ENCODE results near the gene ZBTB17. TPM values are rescaled to one million over a fixed set of nuclear protein-coding genes. Genes with fewer than 3 reads are reported as not detected.

The ZBTB17 gene
- total and polyA plus RNA-seq, 2 of the 8 experiments (the other 6 are each of a cell fraction or from before 2014, with no cell fraction given): 24.7 to 36.2 TPM

- ChIA-PET CTCF (ENCODE audit: partially characterized antibody) (interaction anchor here (0.6 to 2.1 kb wide), 3 partner anchors 12 to 198 kb away, joined by 3 to 8 read pairs (median 3); no protein-coding TSS in a partner anchor), POLR2A (ENCODE audit: partially characterized antibody) (no interaction called here)
- no peak overlapping the region for H2BK5ac ChIP-seq (ENCODE audit: low read depth, low read length)
- TF ChIP-seq YY1 (IDR thresholded peaks at IDR 0.05; ENCODE audit: low read depth, low read length): no peak
- TF ChIP-seq, protein P1, sequence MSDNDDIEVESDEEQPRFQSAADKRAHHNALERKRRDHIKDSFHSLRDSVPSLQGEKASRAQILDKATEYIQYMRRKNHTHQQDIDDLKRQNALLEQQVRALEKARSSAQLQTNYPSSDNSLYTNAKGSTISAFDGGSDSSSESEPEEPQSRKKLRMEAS (IDR thresholded peaks at IDR 0.05): no peak
- no peak for TF ChIP-seq TAF7 (optimal IDR thresholded peaks at IDR 0.05; ENCODE audit: borderline replicate concordance, low read depth, low read length)
- no peak for DNase-seq (ENCODE audit: low read depth in 1 of 2, low spot score in 2 of 2)
- H4K8ac ChIP-seq (ENCODE audit: extremely low read depth, insufficient read depth, low read length): no peak overlapping the region
- no peak overlapping the region for H4K5ac ChIP-seq (ENCODE audit: insufficient read length, low read depth, low read length)
- no peak overlapping the region for H3K14ac ChIP-seq (ENCODE audit: insufficient read length)
- H2AFZ ChIP-seq (ENCODE audit: low read length): no peak overlapping the region
- no peak overlapping the region for H3K27ac ChIP-seq (ENCODE audit: low read depth, low read length)
- H3K18ac ChIP-seq (ENCODE audit: extremely low read depth, low read length): no peak overlapping the region
- no peak for FAIRE-seq
- H3K9ac ChIP-seq (replicated peaks in 1 of 4; ENCODE audit: extremely low read depth in 1 of 4, low read depth in 3 of 4, low read length in 3 of 4): no peak overlapping the region
- H3K27me3 ChIP-seq (replicated peaks in 1 of 4; ENCODE audit: control insufficient read depth in 3 of 4, extremely low read depth in 1 of 4, insufficient read depth in 3 of 4, low read length in 3 of 4): no peaks in the 10 kb centered on the region
- no peak overlapping the region for H3K4ac ChIP-seq (replicated peaks; ENCODE audit: insufficient read length, low read depth, low read length)
- no peaks in the 10 kb centered on the region for H3K79me2 ChIP-seq (ENCODE audit: control insufficient read depth in 1 of 2, insufficient read depth in 2 of 2, low read length in 2 of 2)
- no peaks in the 10 kb centered on the region for H3K9me3 ChIP-seq (ENCODE audit: insufficient read depth in 2 of 2, low read depth in 1 of 2, low read length in 1 of 2)
- WGBS, 2 experiments (ENCODE audit: extremely low coverage in 1 of 2, insufficient coverage in 1 of 2, insufficient read length in 1 of 2, insufficient replicate concordance in 2 of 2, low coverage in 1 of 2, low lambda C conversion rate in 2 of 2, missing lambda C conversion rate in 1 of 2): 87% methylated on average over 9 of the region's 9 CpGs; no CpG with 5 or more reads in 1 of the 2 experiments
- H2BK12ac ChIP-seq (ENCODE audit: low read depth, low read length): no peak overlapping the region
- H2BK15ac ChIP-seq (ENCODE audit: low read length): no peak overlapping the region
- no peak overlapping the region for H3K4me2 ChIP-seq (ENCODE audit: insufficient read depth in 1 of 2, low read depth in 2 of 2, low read length in 2 of 2)
- no peaks in the 10 kb centered on the region for H3K23me2 ChIP-seq (ENCODE audit: low read depth, low read length)
- no peak overlapping the region for H3K4me3 ChIP-seq (ENCODE audit: extremely low read depth in 1 of 4, insufficient read depth in 2 of 4, low read depth in 3 of 4, low read length in 4 of 4)
- no peaks in the 10 kb centered on the region for H3K36me3 ChIP-seq (ENCODE audit: control insufficient read depth in 2 of 4, insufficient read depth in 4 of 4, low read length in 3 of 4)
- H3K79me1 ChIP-seq (ENCODE audit: low read depth, low read length): no peaks in the 10 kb centered on the region
- no peaks in the 10 kb centered on the region for H3K4me1 ChIP-seq (replicated peaks in 1 of 4; ENCODE audit: control insufficient read depth in 3 of 4, insufficient read depth in 4 of 4, low read length in 3 of 4)
- H4K91ac ChIP-seq (replicated peaks; ENCODE audit: insufficient read length, low read length): no peak overlapping the region
- no peak overlapping the region for H3K23ac ChIP-seq (ENCODE audit: insufficient read length)
- no peak overlapping the region for H2AK5ac ChIP-seq (ENCODE audit: low read depth, low read length)
- no peak overlapping the region for H2BK120ac ChIP-seq (replicated peaks; ENCODE audit: low read depth, low read length)
- no peak overlapping the region for H2BK20ac ChIP-seq (ENCODE audit: low read length)
- no peak overlapping the region for H3K56ac ChIP-seq (replicated peaks; ENCODE audit: insufficient read length, low read depth, low read length)
- no peaks in the 10 kb centered on the region for H4K20me1 ChIP-seq (replicated peaks in 1 of 2; ENCODE audit: control insufficient read depth in 1 of 2, insufficient read depth in 2 of 2, low read length in 2 of 2)
Measured at GRCh38 chr1:15989776-15990175, 13.9 kb upstream of the ZBTB17 start.

All from H1 (cell line).